ENCODE measurements around the gene KCNE3.

The KCNE3 gene, protein sequence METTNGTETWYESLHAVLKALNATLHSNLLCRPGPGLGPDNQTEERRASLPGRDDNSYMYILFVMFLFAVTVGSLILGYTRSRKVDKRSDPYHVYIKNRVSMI

DNA sequence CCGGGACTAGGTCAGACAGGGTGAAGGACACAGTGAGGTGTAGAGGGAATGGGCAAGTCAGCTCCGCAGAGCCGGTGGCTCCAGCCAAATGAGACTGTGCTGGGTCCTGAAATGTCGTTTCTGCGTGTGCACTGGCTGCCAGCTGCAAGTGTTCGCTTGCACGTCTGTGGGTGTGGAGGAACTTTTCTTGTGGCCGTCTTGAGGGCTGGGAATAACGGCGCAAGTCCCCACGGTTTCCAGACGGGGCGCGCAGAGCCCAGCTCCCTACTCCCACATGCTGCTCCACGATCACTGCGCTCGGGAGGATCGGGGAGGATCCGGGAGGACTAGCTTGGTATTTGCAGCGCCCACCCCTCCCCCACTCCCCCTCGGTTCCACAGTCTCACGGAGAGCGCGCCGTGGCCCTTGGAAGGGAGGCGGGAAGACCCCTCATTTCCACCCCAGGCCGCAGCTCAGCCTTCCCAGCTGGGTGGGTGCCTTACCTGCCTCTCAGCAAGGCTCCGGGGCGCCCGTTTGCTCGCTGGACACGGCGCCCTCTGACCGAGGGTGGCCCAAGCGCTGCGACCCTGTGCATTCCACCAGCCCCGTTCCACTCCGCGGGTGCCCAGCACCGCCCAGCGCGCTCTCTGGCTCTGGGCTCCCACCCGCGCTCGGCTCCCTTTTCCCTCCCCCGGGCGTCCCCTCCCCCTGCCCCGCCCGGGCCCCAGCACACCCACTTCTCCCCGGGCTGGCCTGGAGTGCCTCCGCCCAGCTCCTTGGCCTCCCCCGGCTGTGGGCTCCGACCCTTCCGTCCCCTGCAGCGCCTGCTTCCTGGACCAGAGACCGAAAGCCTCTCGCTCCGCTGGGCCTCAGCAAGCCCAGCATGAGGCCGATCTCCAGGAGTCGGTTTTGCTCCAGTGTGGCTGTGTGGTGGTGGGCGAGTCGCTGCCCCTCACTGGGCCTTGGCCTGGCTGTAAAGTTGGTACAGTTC is at the start of gene KCNE3:
Gene KCNE3, minus strand, starts transcription at position 634 of the 970 bp plus-strand sequence. CDS start 9,986 bp downstream, outside the sequence.
- DNase-seq (ENCODE audit: low spot score), result peak; percentile 49

DNA sequence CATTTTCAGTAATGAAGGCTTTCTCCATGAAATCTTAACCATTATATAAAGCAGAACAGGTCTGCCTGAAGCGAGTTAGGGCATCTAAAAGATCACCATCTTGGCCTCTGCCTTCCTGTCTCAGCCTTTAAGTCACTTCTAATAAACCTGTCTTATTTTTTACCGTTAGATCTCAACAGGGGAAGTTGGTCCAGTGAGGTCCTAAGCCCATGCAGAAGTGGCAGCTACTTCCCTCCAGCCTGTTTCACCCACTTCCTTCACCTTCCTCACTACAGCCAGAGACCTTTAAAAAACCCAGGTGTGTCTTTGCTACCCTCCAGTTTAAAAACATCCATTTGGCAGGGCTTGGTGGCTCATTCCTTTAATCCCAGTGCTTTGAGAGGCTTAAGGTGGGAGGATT is 40.2 kb upstream of the KCNE3 start:
- no peak for DNase-seq (ENCODE audit: low spot score)

DNA sequence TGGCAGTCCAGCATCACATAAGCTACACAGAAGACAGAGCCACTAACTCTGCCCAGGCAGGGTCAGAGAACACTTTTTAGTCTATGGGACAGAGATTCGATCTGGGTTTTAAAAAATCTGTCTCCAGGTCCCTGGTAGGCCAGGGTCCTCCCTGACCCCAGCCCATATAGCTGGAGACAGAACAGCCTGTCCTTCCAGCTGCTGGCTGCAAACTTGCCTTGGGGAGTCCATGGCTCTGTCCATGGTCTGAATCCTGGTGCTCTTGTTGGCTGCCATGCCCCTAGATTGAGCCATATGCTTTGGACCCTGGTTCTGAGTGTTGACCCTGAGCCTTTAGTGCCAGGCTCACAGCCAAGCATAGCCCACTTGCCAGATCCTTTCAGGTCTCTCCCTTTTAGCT is 39.5 kb upstream of the KCNE3 start:
- DNase-seq (ENCODE audit: low spot score), result no peak

DNA sequence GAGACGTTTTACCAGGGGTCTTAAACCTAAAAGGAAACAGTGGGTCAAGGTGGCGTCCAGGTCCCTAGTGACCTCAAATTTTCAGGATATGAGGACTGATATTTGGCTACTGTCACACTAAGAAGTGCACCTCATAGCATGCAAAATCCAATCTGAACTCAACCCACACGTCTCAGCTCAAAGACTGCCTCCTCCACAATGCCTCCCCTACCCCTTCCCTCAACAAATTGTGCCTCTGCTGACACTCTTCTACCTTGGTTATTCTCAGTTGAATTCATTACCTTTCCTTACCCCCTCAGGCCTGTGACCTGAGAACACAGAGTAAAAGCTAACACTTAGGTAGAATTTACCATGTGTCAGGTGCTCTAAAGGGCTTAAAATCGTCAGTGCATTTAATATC is 38.6 kb upstream of the KCNE3 start:
- no peak for DNase-seq (ENCODE audit: low spot score)

DNA sequence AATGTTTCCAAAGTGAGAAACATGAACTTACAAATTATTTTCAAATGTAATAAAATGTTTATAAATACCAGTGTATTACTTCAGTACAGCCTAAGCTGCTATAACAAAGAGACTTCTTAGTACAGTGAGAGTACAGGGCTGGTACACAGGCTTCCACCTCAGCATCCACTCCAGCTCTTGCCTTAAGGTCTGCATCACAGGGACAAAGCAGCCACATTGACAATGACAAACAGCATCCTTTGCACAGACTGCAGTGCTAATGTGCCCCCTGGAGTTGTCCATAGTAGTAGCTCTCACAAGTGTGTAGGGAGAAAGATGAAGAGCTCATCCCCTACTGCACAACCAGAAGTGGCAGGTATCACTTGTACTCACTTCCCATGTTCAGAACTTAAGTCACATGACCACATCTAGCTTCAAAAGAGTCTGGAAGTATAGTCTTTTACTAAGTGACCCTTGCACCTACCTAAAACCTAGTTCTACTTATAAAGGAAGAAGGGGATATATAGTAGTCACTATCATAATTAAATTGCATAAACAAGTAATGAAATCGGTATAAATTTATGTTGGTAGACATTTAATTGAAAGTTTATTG is 36.8 kb upstream of the KCNE3 start:
- DNase-seq (ENCODE audit: low spot score), result no peak

DNA sequence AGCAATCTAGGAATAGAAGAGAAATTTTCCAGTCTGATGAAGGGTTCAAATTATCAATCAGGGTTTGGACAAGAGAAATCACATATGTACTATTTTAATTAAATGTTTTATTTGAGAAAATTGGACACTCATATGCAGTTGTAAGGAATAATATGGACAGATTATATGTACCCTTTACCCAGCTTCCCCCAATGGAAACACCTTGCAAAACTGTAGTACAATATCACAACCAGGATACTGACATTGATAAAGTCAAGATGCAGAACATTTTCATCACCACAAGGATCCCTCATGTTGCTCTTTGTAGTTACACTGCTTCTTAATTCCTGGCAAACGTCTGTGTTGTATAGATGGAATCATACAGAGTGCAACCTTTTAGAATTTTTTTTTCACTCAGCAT is 27.6 kb upstream of the KCNE3 start:
- no peak for DNase-seq (ENCODE audit: low spot score)

DNA sequence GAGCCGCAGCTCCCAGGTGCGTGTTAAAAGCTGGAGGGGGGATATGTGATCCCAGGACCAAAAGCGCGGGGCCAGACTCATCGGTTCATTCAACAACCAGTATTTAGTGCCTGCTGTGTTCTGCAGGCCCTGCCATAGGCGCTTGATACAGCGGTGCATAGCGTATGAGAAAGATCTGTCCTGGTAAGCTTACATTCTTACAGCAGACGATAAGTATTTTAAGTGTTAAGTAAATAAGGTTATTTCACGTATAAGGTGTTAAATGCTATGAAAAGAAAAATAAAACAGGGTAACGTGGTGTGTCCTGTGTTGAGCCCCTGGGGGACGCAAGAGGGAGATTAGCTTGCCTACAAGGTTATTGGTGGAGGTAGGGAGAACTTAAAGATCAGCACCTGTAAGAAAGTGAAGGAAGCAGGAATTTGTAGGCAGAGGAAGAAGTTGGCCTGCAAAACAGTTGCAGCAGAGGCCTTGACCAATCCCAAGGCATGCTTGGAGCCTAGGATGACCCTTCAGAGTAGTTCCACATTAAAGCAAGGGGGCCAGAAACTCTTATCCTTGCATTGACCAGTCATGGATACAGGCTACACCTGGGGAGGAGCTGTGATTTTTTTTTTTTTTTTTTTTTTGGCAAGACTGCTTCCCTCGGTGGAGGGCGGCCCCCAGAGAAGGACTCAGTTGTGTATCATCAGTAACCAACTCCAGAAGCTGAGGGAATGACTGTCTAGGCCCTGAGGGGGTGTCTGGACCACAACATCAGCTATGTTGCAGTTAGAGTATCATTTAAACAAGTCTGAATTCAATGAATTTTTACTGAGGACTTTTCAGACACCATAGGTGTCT is 26.7 kb upstream of the KCNE3 start:
- peak; percentile 65 for DNase-seq (ENCODE audit: low spot score)

DNA sequence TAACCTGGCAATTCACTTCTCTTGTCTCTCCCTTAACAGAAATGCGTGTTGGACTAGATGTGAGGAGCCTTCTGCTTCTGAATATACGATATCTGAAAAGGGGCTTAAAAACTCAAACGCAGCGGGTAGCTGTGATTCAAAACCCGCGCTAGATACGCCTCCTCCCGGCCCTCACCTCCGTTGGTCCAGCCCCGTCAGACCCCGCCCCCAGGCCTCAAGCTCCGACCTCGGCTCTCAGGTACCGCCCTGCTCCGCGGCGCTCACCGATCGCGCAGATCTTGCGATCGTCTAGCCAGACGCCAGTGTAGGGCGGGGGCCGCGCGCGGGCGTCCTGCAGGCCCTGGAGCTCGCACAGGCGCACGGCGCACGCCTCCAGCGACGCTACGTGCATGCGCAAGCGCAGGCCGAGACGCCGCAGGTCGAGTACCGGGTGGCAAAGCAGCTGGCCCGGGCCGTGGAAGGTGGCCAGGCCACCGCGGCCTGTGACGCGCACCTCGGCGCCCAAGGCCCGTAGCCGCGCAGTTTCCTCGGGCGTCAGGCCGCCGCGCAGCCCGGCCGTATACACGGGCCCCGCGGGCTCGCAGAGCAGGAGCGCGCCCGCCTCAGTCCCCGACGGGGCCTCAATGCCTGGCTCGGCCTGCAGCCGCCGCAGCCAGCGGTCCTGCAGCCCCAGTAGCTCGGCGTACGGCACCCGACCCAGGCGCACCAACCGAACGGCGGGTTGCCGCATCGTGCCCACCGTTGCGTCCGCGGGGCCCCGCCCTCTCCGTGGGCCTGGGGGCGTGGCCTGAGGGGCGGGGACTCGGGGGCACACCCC is 25.8 kb upstream of the KCNE3 start, which contains the start of gene LIPT2:
Gene LIPT2, minus strand, starts transcription at position 751 of the 817 bp plus-strand sequence. Its CDS starts 21 bp downstream, at position 730.
- DNase-seq (ENCODE audit: low spot score), result peak; percentile 93

DNA sequence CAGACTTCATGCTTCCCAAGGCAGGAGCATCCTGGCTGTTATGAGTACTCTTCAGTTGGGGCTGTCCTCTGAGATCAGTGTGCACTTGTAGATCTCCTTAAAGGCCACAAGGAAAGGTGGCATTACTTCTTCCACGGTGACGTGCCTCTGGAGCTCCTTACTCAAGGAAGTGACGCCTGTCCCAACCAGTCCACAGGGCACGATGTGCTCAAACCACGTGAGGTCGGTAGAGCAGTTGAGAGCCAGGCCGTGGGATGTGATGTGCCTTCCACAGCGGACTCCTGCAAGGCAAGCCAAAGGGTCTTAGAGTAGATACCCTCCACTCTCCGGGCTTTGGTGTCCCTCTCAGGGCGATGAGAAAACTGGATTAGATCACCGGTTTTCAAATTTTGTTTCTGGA is 24.7 kb upstream of the KCNE3 start:
- no peak for DNase-seq (ENCODE audit: low spot score)

DNA sequence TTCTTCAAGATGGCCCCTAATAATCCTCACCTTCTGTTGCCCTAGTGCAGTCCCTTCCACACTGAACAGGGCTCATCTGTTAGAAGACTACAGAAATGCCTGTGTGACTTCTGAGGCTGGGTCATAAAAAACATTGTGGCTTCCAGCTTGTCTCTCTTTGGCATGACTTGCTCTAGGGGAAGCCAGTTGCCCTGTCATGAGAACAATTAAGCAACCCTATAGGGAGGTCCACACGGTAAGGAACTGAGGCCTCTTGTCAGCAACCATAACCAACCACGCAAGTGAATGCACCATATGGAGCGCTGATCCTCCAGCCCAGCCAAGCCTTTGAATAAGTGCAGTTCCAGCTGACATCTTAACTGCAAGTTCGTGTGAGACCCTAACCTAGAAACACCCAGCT is 23.6 kb upstream of the KCNE3 start:
- no peak for DNase-seq (ENCODE audit: low spot score)

DNA sequence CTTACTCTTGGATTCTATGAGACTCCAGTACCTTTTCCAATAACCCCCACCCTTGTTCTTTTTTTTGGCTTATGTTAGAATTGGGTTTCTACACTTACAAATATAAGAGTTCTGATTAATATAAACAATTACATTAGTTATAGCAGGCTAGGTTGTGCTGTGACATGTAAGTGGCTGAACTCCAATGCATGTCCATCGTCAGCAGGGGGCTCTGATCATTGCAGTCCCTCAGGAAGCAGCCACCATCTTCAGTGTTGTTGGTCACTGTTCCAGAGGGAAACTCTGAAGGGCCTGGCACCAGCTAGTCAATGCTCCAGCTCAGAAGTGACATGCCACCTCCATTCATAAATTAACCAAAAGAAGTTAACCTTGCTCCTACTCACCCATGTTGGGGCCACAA is 20.5 kb upstream of the KCNE3 start:
- DNase-seq (ENCODE audit: low spot score), result no peak

DNA sequence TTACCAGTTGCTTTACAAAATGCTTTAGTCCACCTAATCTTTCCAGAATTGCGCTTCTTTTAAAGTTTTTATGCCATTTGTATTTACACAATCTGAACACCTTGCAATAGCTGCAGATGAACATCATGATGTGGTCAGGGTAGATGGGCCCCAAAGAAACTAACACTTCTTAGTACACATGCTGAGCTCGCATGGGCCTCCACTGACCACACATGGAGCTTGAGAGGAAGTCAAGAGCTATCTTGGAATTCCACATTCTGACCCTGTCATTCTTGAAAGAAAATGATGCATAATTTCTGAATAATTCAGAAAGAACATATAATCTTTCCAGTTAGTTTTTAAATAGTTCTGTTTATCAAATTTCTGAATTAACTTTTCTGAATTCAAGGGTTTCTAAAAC is 18.5 kb upstream of the KCNE3 start:
- no peak for DNase-seq (ENCODE audit: low spot score)

DNA sequence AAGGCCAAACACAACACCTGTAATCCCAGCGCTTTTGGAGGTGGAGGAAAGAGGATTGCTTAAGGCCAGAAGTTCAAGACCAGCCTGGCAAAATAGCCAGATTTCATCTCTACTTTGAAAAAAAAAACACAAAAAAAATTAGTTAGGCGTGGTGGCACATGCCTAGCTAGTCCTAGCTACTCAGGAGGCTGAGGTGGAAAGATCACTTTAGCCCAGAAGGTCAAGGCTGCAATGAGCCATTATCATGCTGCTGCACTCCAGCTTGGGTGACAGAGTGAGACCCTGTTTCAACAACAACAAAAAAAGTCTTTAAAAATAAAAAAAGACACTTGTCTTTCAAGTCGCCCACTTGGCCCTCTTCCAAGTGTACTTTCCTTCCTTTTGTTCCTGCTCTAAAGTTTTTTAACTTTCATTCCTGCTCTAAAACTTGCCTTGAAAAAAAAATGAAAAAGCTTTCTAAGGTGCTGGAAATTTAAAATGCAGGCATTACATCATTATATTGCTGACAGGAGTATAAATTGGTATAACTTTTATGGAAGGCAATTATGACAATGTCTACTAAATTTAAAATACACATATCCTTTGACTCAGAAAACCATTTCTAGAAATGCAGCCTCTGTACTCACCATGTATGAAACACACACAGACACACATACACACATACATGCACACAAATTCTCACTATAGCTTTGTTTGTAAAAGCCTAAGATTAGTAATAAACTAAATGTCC is 13.5 kb upstream of the KCNE3 start:
- DNase-seq (ENCODE audit: low spot score), result no peak

DNA sequence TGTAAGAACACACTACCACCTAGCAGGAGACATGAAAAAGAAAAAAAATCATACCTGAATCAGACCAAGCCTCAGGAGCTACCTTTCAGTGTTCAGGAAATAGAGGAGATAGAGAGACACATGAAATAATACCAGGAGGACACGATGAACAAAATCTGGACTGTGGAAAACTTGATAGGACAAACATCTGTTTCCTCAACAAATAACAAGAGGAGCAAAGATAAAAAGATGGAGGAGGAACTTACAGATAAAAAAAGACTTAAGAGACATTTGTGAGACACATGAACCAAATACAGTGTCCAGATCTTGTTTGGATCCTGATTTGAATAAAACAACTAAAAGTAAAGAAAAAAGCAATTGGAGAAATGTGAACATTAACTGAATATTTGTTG is 12.4 kb upstream of the KCNE3 start:
- no peak for DNase-seq (ENCODE audit: low spot score)

DNA sequence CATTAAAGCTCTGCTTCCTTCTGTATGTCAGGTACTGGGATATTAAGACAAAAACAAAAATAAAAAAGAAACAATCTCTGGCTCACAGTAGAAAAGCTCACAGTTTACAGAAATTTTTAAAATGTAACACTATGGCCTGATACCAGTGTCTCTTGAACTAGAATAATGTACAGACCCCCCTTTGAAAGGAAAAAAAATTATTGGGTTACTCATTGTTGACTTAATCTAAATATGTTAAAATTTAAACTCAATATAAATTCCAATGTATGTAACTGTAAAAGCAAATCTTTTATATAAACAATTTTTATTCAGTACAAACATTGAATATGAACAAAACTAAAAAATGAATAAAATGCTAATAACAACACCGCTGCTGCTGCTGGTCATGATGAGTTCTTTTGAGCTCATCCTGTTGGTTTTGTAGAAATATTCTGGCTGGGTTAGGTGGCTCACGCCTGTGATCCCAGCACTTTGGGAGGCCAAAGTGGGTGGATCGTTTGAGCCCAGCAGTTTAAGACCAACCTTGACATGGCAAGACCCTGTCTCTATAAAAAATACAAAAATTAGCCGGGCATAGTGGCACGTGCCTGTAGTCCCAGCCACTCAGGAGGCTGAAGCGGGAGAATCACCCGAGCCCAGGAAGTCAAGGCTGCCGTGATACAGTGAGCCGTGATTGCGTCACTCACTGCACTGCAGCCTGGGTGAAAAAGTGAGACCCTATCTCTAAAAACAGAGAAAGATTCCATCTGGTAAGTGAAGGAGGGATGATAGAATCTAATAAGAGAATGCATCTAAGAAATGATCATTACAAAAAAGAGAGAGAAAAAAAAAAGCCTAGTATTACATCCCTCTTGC is 11.8 kb upstream of the KCNE3 start:
- no peak for DNase-seq (ENCODE audit: low spot score)

DNA sequence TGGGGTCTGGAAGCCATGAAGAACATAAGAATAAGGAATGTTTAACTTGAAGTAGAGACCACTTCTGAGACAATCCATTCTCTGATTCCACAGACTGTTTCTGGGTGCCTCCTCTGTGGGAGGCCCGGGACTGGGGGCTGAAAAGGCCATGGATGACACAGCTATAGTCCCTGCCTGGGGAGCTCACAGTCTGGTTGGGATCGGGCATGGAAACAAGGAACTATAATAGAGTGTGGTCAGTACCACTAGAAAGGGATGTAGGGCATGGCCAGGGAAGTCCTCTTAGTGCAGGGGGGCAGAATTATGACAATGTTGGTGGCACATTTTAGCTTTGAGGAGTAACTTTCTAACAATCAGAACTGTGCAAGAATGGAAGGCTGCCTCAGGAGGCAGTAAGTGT is 9.2 kb upstream of the KCNE3 start:
- no peak for DNase-seq (ENCODE audit: low spot score)

DNA sequence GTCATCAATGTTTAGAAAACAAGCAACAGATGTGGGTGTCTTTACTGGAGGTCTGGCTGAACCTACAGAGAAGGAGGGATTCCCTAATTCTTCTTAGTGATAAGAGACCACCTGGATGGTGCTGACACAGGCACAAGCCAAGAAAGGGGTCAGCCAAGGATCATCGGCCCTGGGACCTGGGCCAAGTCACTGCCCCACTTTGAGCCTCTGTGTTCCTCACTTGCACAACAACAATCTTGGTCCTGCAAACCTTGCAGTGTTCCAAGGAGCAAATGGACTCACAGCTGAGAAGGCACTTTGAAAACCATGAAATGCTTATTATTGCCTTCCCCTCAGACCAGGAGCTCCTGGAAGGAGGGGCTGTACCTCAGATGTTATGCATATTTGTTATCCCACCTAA is 7.0 kb upstream of the KCNE3 start:
- DNase-seq (ENCODE audit: low spot score), result no peak

DNA sequence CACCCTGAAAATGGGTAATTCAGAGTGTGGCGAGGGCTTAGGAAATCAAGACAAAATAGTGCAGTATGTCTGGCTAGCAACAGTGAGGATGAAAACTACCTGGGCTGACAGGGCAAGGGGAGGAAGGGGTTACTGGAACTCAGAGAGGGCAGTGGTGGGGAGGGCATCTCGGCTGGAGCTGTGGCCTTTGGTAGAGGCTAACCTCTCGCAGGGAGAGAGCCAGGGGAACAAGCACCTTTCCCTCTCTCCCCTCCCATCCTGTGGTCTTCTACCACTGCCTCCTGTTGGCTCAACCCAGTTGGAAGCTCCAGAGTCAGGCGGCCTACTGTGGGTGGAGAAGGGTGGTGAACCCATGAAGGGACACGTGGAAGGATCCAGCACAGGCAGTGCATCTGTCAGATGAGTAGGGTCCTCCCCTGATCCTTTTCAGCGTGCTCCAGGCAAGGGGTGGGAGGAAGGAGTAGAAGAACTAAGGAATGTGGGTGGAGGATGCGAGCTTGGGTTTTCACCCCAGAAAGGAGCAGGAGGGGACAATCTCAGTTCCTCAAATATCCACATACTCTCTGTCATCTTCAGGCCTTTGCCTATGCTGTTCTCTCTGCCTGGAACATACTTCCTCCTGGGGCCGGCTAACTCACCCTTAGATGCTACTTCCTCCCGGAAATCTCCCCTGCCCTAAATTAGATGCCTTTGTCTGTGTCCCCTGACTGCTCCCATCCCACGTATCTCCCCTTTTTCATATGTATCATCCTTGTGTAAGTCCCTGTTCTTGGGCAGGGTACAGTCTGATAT is 6.2 kb upstream of the KCNE3 start:
- DNase-seq (ENCODE audit: low spot score), result no peak

All from AG08395 (cell line).